Activated T-cell treated with anti-CD3 and anti-CD28 coated beads for 48 hours (primary cell): Measurements from ENCODE around the gene CASTOR2.
"Not testable (repeated sequence)": the region's sequence is repeated elsewhere in the genome, so short reads cannot be mapped to it uniquely, and the experiment has no call there.

Source experiments
- DNase-seq: peaks from one replicate; pipeline ENCODE4 v3.0.0-alpha.2; 2020; ENCODE audit warnings: low read depth

The CASTOR2 gene

DNA sequence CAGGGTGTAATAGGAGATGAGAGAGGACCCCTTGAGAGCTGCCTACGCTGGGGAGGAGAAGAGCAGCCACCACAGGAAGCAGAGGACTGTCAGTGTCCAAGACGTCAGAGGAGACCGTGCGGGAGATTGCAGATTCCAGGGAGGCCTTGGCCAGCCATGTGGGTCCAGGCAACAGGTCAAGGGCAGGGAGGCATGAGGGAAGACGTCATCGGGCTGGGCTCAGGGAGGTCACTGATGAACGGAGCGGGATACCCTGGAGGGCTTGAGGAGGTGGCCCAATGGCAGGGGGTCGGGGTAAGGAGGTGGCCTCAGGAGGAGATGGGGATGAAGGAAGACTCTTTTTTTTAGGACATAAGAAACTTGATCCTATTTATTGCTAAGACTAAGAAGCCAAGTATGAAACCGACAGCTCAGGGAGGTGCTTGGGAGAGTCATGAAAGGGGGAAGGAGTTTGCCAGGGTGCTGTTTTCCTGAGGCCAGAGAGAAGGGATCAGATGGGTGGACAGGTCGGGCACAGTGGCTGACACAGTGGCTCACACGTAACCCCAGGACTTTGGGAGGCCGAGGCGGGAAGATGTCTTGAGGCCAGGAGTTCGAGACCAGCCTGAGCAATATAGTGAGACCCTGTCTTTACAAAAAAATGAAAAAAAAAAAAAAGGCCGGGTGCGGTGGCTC, 30.5 kb downstream of the CASTOR2 start:
- not testable (repeated sequence) for DNase-seq

DNA sequence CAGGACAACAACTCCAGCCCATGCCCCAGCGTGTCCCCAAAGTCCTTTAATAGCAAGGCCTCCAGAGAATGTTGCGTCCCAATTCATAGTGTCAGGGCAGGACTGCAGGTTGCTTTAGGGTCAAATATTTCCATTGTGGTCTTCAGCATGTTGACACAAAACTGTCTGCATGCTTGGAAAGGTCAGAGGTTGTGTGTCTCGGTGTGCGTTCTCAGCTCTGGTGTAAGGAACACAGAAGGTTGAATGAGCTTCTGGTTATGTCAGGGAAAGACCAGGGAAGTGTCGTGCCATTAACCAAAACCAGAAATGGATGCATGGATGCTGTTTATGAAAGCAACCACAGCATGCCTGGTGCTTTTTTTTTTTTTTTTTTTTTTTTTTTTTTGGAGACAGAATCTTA, 31.9 kb downstream of the CASTOR2 start:
- DNase-seq, result not testable (repeated sequence)

DNA sequence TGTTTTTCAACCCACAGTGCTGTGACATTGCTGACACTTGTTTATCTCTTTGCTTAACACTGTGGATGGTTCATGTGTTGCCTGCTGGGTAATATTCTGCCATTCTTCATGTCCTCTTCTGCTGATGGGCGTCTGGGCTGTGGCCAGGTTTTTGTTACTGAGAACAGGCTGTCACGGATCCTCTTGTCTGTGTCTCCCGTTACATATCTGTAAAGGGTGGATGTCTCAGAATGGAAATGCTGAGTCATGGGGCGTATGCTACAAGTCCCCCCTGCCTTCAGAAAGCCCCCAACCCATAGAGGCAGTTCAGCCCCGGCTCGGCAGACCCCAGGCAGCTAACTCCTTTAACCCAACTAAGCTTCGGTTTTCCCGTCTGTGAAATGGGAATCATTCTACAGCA, 33.3 kb downstream of the CASTOR2 start:
- not testable (repeated sequence) for DNase-seq

DNA sequence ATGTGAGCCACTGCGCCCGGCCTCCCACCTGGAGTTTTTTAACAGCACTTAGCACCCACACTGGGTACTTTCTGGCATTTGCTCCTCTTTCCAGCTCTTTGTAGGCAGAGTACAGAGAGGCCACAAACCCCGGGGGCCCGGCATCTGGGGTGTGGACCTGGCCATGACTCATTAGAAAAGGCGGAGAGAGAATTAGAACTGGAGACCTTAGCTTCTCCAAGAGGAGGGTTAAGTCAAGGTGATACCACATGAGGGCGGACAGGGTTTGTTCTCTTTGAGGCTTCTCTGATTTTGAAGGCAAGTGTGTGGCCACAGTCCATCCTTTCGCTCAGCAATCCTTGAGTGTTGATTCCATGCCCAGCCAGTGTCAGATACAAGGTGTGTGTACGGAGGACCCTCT, 36.9 kb downstream of the CASTOR2 start:
- not testable (repeated sequence) for DNase-seq

DNA sequence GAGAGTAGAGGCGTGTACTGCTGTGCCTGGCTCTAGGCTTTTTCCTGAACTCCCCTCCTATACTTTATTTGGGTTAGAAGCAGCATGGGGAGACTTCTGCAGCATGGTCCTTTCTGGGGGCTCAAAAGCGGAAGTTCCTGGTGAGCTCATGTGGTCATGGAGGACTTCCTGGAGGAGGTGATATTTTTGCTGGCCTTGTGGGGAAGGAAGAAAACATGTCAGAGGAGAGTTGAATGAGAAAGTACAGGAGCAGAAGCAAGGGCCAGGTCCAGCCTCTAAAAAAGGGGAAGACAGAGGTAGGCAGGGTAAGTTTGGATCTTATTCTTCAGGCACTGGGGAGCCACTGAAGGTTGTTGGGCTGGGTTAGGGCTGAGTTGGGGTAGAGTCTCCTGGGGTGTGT, 45.5 kb downstream of the CASTOR2 start:
- no peak for DNase-seq

DNA sequence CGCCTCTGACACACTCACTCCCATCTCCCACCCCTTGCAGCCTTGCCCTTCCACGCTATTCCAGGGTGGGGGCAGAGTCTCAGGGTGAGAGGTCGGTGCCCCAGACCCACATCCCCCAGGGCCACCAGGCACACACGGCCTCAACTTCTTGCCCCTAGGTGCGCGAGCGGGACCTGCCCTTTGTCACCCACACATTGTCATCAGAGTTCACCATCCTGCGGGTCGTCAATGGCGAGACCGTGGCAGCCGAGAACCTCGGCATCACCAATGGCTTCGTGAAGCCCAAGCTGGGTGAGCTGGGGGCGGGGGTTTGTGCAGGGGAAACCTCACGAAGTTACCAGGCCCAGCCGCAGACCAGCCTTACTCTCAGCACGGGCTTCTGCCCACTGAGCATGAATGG, 53.3 kb downstream of the CASTOR2 start:
- no peak for DNase-seq

DNA sequence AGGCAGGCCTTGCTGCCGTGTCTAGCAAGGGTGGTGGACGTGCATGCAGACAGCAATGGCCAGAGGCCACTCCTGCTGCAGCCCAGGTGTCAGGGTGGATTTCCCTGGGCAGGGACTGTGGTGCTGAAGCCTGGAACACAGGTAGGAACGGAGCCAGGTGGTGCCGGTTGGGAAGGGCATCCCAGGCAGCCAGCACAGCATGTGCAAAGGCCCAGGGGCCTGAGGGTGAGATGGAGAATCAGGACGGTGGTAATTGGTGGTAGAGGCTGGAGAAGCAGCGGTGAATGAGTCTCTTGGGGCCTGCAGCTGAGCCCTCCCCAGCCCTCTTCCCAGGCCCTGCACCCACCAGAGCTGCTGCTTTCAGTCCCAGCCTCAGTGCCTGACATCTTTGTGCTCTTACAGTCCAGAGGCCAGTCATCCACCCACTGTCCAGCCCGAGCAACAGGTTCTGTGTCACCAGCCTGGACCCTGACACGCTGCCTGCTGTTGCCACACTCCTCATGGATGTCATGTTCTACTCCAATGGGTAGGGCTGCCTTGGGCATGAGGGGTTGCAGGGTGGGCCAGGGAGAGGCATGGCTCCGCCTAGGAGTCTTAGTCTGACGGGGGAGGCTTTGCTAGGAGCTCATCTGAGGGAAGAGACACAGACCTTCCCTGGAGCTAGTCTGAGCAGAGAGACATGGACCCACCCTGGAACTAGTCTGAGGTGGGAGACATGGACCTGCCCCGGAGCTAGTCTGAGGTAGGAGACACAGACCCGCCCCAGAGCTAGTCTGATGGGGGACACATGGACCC, 54.3 kb downstream of the CASTOR2 start:
- no peak for DNase-seq

DNA sequence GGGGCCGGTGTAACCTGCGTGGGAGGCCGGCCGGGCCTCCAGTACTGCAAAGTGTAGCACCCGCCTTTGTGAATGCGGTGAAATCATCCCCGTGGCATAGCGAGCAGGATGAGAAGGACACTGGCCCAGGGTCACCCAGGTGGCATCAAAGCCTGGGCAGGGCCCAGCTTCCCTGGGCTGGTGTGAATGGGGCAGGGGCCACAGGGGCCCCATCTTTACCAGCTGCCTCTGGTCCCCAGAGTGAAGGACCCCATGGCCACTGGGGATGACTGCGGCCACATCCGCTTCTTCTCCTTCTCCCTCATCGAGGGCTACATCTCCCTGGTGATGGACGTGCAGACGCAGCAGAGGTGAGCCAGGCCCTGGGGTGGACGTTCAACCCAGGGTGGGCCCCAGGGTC, 55.3 kb downstream of the CASTOR2 start:
- DNase-seq, result no peak

DNA sequence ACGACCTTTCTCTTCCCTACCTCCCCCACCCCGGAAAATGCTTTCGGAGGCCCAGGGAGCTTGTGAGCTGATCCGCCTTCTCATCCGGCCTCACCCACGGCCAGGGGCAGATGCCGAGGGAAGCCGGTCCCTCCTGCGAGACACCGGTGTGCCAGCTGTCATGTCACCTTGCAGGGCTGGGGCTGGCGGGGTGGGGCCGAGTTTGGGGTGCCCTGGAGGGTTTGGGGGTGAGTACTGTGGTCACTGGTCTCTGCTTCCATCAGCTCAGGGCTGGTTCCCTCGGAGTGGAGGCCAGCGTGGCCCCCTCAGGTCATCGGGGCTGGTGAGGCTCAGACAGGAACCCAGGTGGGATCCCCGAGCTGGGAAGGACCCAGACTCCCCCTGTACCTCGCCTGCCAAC, 60.4 kb downstream of the CASTOR2 start:
- DNase-seq, result no peak

DNA sequence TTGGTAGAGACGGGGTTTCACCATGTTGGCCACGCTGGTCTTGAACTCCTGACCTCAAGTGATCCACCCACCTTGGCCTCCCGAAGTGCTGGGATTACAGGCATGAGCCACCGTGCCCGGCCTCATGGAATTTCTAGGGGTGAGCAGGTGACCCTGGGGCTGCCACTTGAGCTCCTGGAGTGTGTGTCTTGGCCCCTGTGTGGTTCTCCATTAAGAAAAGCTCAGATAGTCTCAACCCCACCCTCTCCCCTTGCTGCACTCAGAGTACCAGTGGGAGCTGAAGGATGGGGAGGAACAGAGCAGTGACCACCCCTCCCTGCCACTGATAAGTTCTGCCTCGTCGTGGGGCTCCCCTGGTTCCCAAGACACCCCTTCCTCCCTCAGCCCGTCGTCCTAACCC, 63.8 kb downstream of the CASTOR2 start:
- DNase-seq, result no peak

DNA sequence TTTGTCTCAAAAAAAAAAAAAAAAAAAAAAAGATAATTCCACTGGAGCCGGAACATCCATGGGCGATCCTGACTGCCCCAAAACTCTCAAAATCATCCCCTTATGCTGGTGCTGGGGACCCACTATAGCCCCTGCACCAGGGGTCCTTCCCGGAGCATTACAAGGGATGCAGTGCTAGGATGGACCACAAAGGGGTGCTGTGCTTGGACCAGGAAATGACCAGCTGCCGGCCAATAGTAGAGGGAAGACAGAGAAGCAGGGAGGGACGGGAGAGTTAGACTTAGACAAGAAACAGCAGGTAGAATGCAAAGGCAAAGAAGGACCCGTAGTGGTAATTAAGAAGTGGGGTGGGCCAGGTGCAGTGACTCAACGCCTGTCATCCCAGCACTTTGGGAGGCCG, 68.6 kb downstream of the CASTOR2 start:
- no peak for DNase-seq

DNA sequence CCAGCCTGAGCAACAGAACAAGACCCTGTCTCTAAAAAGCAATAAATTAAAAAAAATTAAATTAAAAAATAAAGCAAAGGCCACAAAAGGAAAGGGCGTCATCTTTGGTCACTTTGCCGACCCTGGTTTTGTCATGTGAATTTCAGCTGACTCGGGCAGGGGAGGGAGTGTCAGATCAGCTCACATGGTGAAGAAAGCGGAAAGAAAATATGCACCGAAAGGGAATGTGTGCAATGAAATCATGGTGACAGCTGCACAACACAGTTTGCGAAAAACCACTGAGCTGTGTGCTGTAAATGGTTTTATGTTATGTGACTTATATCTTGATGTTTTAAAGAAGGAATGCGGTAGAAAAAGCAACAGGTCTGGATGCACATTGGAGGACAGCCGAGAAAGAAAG, 69.3 kb downstream of the CASTOR2 start:
- no peak for DNase-seq

DNA sequence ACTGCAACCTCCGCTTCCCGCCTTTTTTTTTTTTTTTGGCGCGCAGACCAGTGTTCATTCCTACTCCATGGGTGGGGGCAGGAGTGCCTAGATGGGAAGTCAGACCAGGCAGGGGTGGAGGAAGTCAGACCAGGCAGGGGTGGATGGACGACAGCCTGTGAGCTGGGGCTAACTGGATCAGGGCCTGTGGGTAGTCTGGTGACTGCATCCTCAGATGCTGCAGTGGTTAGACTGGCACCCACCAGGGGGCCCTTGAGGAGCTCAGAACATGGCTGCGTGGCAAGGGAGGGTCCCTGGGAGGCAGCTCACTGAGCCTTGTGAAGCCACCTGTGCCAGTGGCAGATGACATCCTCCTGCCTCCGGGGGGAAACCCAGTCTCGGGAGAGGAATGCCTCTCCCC, 74.0 kb downstream of the CASTOR2 start:
- no peak for DNase-seq

DNA sequence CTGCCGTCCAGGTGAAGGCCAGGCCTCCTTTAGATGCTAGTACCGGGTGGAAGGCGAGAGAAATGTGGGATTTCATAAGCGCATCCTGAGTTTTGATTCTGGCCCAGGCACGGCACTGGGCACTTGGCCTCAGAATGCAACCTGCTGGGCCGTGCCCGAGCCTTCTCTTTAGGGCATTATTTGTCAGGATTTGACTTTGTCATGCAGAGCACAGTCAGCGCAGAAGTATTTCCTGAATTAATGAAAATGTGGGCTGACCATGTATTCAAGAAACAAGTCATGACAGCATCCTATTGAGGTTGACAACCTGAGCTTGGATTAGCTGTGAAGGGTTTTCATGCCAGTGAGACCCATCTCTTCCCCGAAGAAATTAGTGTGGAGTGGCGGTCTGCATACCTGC, 74.7 kb downstream of the CASTOR2 start:
- DNase-seq, result no peak

DNA sequence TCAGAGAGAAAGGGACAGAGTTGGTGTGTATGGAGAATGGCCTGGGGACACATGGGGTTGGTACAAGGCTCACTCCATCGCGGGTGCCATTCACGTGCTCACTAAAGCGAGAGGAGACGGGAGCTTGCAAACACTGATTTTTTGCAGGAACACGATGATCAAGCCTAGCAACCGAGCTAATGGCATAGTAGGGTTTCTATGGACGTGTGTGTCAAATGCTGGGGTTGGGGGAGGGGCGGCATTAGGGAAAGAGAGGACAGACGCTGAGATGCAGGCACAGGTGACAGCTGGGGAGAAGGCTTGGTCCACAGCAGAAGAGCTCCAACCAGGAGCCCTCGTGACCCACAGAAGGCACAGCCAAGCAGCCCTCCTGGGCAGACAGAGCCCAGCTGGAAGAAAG, 75.2 kb downstream of the CASTOR2 start:
- DNase-seq, result no peak

DNA sequence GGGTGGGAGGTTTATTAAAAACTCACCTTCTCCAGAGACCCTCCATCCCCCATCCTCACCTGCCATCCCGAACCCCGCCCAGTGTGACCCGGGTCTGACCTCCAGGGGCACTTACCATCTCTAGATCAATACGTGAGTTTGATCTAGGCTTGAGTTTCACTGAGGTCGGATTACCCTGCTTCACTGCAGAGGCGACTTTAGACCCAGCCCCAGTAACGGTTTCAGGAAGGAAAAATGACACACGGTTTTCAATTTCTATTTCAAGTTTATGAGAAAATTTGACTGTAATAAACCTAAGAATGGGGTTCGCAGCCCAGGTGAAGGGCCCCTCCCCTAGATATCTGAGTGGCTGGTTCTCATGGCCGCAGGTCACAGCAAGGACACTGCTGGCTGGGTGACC, 76.0 kb downstream of the CASTOR2 start:
- no peak for DNase-seq

DNA sequence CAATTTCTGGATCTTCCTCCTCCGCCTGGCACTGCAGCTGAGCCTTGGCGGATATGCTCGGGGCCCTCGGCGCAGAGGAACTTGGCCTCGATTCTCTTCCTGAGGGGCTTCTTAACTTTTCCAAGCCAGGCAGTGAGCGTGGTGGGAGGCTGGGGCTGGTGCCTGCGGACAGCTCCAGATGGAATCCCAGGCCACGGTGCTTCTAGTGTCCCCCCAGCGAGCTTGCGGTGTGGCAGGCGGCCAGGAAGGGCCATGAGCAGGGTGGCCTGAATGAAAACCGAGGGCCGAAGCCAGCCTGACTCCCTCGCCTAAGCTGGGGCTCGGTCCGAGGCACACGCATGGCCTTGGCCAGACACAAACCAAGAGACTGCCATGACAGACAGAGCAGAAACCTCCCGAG, 77.8 kb downstream of the CASTOR2 start:
- DNase-seq, result no peak

DNA sequence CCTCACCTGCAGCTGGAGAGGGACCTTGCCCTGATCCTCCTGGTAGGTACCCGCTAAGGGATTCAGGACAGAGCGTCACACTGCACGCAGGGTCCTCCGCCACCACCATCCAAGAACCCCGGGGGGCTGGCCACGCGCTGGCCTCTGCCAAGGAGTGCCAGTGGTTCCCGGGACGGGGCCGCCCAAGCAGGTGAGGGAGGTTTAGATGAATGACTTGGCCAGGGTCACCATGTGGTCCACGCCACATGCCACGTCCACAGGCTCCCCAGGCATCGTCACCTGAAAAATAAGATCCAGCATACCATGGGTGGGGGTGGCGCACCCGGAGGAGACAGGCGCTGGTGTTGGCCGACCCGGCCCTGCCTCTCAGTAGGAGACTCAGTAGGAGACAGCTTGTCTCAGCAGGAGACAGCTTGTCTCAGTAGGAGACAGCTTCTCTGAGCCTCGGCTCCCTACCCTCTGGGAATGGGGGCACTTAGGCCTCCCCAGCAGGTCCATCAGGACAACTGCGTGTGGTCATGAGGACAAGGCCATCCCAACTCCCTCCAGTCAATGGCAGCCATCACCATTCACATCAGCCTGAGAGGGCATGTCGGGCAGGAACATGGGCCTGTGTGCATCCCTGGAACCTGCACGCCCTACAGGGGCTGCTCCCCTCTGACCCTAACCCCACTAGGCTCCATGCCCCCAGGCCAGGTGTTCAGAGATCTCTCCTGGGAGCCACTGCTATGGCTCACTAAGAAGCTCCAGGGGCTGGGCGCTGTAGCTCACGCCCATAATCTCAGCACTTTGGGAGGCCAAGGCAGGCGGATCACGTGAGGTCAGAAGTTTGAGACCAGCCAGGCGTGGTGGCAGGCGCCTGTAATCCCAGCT, 78.6 kb downstream of the CASTOR2 start:
- DNase-seq, result no peak

DNA sequence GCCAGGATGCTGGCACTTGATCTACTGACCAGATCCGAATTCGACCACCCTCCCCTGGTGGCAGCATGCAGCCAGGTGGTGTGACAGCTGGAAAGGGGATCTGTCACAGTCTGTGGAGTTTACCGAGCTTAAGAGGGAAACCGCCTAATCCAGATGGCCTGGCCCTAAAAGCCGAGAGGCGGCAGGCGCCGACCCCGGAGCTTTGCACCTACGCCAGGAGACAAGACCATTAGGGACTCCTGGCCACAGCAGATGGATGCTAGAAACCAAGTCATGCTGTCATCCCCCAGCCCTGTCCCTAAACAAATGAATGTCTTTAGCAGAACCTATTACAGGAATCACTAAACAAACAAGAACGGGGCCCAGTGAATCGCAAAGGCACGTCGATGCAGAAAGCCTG, 81.4 kb downstream of the CASTOR2 start:
- no peak for DNase-seq

DNA sequence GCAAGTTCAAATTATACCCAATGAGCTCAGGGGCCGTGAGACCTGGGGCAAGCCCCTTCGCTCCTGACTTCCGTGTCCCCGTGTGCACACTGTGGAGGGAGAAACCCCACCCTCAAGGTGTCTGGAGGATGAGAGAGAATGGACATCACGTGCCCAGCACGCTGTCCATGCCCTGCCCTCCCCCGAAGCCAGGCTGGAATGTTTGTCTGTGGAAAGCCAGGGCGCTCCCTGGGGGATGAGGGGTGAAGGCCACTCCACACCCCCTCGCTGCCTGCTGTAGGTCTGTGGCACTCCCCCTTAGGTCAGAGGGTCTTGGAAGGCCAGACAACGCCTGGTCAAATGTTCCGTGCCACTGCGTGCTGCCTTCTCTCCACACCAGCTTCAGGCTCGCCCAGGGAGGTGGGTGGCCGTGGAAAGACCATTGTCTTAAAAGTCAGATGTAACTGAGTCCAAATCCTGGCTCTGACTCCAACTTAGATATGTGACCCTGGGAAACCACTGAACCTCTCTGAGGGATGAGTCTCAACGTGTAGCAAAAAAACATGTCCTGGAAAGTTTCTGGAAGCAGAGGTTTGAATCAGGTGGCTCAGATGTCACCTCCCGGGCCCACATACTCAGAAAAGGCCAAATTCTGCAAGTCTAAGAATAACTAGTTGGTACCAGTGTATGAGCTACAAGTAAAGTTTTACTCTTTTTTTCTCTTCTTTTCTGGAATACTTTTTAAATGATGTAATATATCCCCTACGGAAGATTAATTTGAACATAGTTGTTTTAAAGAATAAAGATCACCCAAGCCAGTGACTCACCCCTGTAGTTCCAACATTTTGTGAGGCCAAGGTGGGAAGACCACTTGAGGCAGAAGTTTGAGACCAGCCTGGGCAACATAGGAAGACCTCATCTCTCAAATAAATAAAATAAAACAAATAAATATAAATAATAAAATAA, 84.2 kb downstream of the CASTOR2 start:
- DNase-seq, result no peak

DNA sequence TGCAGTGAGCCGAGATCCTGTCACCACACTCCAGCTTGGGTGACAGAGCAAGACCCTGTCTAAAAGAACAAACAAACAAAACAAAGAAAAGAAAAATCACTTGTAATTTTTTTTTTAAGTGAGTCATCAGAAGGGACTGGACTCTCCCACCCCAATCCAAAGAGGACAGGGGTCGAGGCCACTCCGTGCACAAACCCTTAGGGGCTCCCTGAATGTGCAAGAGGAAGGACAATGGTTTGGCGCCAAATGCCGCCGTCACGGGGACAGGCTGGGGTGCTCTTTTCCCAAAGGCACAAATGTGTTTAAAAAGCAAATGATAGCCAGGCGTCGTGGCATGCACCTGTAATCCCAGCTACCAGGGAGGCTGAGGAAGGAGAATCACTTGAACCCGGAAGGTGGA, 85.3 kb downstream of the CASTOR2 start:
- no peak for DNase-seq

DNA sequence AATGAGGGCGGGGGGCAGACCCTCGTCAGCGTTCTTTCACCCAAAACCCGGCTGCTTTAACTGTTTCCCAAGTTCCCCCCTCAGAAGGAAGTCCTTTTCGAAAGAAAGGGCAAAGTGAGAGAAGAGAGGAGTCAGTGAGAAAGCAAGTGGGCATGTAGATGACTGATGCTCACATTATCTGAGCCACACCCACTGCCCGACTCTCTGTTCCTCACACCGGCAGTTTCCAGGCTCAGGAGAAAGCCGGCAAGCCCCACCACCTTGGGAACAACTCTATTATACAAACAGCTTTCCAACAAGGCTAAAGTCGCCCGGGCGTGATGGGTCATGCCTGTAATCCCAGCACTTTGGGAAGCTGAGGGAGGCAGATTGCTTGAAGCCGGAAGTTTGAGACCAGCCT, 86.0 kb downstream of the CASTOR2 start:
- DNase-seq, result no peak
